ENCODE results near the gene TREML4. TPM values are rescaled to one million over a fixed set of nuclear protein-coding genes. Genes with fewer than 3 reads are reported as not detected.

TREML4 gene
- total RNA-seq, 1 experiment from 2014 or later = not detected

DNA sequence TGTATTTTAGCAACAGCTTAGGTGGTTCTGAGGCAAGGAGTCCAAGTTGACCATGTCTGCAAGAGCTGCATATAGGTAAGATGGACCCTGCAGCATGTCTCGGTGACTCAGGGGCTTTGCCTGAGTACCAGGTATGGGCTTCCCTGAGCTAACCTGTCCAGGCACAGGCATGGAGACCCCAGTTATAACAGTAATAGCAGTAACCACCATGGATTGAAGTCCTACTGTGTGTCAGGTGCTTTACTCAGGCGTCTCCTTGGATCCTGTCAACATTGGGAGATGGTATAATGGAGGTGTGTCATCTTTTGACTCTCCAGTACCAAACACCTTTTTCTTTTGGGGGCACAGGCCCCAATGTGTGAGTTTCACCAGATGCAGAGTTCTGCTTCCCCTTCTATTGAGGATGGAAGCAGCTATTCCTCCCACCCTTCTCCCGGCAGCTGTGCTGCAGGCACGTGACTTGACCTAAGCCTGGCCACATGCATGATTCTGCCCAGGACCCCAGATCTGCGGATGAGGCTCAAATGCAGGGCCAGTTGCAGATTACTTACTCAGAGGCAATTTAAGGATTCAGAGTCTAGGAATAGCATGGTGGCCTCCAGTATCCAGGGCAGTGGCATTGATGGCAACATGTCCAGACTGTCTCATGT, 44.6 kb downstream of the TREML4 start:
- no peak overlapping the region for H3K27ac Mint-ChIP-seq (ENCODE audit: unreplicated experiment)
- H3K27me3 Mint-ChIP-seq (ENCODE audit: insufficient read depth, unreplicated experiment) = peaks cover 17% of the 10 kb centered on the region
- POLR2A ChIA-PET = no interaction called here

GRCh38 chr6:41273714-41274113, 45.6 kb downstream of the TREML4 start:
- Mint-ChIP-seq H3K4me1 (ENCODE audit: low read depth, unreplicated experiment) (no peaks in the 10 kb centered on the region), H3K36me3 (ENCODE audit: insufficient read depth, unreplicated experiment) (peaks cover 4% of the 10 kb centered on the region), H3K27ac (ENCODE audit: unreplicated experiment) (no peak overlapping the region), H3K4me3 (ENCODE audit: unreplicated experiment) (no peak overlapping the region), H3K9me3 (ENCODE audit: unreplicated experiment) (no peaks in the 10 kb centered on the region), H3K27me3 (ENCODE audit: insufficient read depth, unreplicated experiment) (peaks cover 17% of the 10 kb centered on the region)
- Histone ChIP-seq H3K9me3 (no peaks in the 10 kb centered on the region), H3K36me3 (ENCODE audit: control insufficient read depth, insufficient read depth, low read length) (no peaks in the 10 kb centered on the region), H3K4me3 (ENCODE audit: low read depth, low read length) (no peak overlapping the region), H3K27me3 (replicated peaks; ENCODE audit: control insufficient read depth, insufficient read depth, low read length) (no peaks in the 10 kb centered on the region; the same call in 1 of the 2 replicates), H3K4me1 (no peaks in the 10 kb centered on the region)
- no peak for DNase-seq
- POLR2A ChIA-PET = no interaction called here
- BruUV-seq (replicated peaks) = no TSS peak
- TF ChIP-seq, protein P1, sequence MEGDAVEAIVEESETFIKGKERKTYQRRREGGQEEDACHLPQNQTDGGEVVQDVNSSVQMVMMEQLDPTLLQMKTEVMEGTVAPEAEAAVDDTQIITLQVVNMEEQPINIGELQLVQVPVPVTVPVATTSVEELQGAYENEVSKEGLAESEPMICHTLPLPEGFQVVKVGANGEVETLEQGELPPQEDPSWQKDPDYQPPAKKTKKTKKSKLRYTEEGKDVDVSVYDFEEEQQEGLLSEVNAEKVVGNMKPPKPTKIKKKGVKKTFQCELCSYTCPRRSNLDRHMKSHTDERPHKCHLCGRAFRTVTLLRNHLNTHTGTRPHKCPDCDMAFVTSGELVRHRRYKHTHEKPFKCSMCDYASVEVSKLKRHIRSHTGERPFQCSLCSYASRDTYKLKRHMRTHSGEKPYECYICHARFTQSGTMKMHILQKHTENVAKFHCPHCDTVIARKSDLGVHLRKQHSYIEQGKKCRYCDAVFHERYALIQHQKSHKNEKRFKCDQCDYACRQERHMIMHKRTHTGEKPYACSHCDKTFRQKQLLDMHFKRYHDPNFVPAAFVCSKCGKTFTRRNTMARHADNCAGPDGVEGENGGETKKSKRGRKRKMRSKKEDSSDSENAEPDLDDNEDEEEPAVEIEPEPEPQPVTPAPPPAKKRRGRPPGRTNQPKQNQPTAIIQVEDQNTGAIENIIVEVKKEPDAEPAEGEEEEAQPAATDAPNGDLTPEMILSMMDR (IDR thresholded peaks at IDR 0.05; ENCODE audit: insufficient read depth in 1 of 2, low read depth in 1 of 2, low read length in 1 of 2, severe bottlenecking in 1 of 2, unreplicated experiment in 1 of 2) = no peak
- intact Hi-C loops (cut with micrococcal nuclease; ENCODE audit: unreplicated experiment) = no loop called here
- CTCF ChIA-PET = no interaction called here

More for the DNA sequence above, 44.6 kb downstream of the TREML4 start:
- BruUV-seq (replicated peaks) = no TSS peak
- peaks cover 4% of the 10 kb centered on the region for H3K36me3 Mint-ChIP-seq (ENCODE audit: insufficient read depth, unreplicated experiment)
- H3K4me1 ChIP-seq = no peaks in the 10 kb centered on the region
- CTCF ChIA-PET = no interaction called here
- TF ChIP-seq, protein P1 (IDR thresholded peaks at IDR 0.05; ENCODE audit: insufficient read depth in 1 of 2, low read depth in 1 of 2, low read length in 1 of 2, severe bottlenecking in 1 of 2, unreplicated experiment in 1 of 2) = no peak
- H3K4me3 Mint-ChIP-seq (ENCODE audit: unreplicated experiment) = no peak overlapping the region
- no peaks in the 10 kb centered on the region for H3K9me3 Mint-ChIP-seq (ENCODE audit: unreplicated experiment)
- H3K36me3 ChIP-seq (ENCODE audit: control insufficient read depth, insufficient read depth, low read length) = no peaks in the 10 kb centered on the region
- no peaks in the 10 kb centered on the region; the same call in 1 of the 2 replicates for H3K27me3 ChIP-seq (replicated peaks; ENCODE audit: control insufficient read depth, insufficient read depth, low read length)
- DNase-seq = no peak
- no peaks in the 10 kb centered on the region for H3K9me3 ChIP-seq
- no peak overlapping the region for H3K4me3 ChIP-seq (ENCODE audit: low read depth, low read length)
- intact Hi-C loops (cut with micrococcal nuclease; ENCODE audit: unreplicated experiment) = no loop called here
- no peaks in the 10 kb centered on the region for H3K4me1 Mint-ChIP-seq (ENCODE audit: low read depth, unreplicated experiment)

- no TSS peak for BruUV-seq (replicated peaks)
- Mint-ChIP-seq H3K27me3 (ENCODE audit: insufficient read depth, unreplicated experiment) (peaks cover 17% of the 10 kb centered on the region), H3K27ac (ENCODE audit: unreplicated experiment) (no peak overlapping the region), H3K4me3 (ENCODE audit: unreplicated experiment) (no peak overlapping the region), H3K36me3 (ENCODE audit: insufficient read depth, unreplicated experiment) (peaks cover 4% of the 10 kb centered on the region), H3K4me1 (ENCODE audit: low read depth, unreplicated experiment) (no peaks in the 10 kb centered on the region), H3K9me3 (ENCODE audit: unreplicated experiment) (no peaks in the 10 kb centered on the region)
- intact Hi-C loops (cut with micrococcal nuclease; ENCODE audit: unreplicated experiment) = no loop called here
- TF ChIP-seq, protein P1 (IDR thresholded peaks at IDR 0.05; ENCODE audit: insufficient read depth in 1 of 2, low read depth in 1 of 2, low read length in 1 of 2, severe bottlenecking in 1 of 2, unreplicated experiment in 1 of 2) = no peak
- POLR2A ChIA-PET = no interaction called here
- H3K4me3 ChIP-seq (ENCODE audit: low read depth, low read length) = no peak overlapping the region
- H3K27me3 ChIP-seq (replicated peaks; ENCODE audit: control insufficient read depth, insufficient read depth, low read length) = no peaks in the 10 kb centered on the region; the same call in 1 of the 2 replicates
- DNase-seq = no peak
- H3K9me3 ChIP-seq = no peaks in the 10 kb centered on the region
- no peaks in the 10 kb centered on the region for H3K36me3 ChIP-seq (ENCODE audit: control insufficient read depth, insufficient read depth, low read length)
- H3K4me1 ChIP-seq = no peaks in the 10 kb centered on the region
- CTCF ChIA-PET = no interaction called here
Measured at GRCh38 chr6:41274256-41274655, 46.1 kb downstream of the TREML4 start.
